HG03378 (cell line): ENCODE results near the gene ECT2.
"Not testable (repeated sequence)": the region's sequence is repeated elsewhere in the genome, so short reads cannot be mapped to it uniquely, and the experiment has no call there.

ENCODE experiments used
- ATAC-seq: cut with Tn5 transposase; IDR thresholded peaks from one replicate; pipeline ENCODE4 v1.9.1; 2021; ENCODE audit warnings: mild to moderate bottlenecking, moderate library complexity; ENCODE audit not compliant: unreplicated experiment

The ECT2 gene, protein sequence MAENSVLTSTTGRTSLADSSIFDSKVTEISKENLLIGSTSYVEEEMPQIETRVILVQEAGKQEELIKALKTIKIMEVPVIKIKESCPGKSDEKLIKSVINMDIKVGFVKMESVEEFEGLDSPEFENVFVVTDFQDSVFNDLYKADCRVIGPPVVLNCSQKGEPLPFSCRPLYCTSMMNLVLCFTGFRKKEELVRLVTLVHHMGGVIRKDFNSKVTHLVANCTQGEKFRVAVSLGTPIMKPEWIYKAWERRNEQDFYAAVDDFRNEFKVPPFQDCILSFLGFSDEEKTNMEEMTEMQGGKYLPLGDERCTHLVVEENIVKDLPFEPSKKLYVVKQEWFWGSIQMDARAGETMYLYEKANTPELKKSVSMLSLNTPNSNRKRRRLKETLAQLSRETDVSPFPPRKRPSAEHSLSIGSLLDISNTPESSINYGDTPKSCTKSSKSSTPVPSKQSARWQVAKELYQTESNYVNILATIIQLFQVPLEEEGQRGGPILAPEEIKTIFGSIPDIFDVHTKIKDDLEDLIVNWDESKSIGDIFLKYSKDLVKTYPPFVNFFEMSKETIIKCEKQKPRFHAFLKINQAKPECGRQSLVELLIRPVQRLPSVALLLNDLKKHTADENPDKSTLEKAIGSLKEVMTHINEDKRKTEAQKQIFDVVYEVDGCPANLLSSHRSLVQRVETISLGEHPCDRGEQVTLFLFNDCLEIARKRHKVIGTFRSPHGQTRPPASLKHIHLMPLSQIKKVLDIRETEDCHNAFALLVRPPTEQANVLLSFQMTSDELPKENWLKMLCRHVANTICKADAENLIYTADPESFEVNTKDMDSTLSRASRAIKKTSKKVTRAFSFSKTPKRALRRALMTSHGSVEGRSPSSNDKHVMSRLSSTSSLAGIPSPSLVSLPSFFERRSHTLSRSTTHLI

DNA sequence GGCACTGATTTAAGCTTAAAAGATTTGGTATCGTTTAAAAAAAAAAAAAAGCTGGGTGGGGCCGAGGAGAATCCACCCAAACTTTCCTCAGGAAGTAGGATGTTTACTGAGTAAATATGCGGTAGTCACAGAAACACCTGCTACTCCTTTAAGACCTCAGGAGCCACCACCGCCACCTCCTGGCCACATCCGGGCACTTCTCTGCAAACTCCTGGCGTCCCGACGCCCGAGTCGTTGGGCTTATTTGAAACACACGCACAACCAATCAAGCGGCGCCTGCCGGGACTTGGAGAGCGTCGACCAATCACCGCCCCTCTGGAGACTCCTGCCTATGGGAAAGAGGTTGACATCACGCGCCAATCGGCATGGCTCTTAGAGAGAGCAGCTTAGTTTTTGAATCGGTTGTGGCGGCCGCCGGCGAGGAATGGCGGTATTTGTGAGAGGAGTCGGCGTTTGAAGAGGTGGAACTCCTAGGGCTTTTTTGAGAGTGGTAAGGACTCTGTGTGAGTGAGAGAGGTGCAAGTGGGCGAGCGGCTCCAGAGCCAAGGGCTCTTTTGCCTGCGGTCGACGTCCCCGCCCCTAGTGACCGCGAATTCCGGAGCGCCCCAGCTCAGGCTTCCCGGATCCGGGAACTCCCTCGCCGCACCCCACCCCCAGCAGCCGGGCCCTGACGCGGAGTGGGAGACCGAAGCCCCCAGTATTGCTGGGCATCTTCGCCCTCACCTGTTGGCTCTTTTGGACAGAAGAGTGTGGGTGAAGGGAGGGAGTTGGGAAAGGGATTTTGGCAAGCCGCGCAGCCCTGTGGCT is at the start of gene ECT2:
Gene ECT2 (plus strand): TSS at position 359 of the 807 bp plus-strand sequence. CDS start 3,805 bp downstream, outside the sequence.
- ATAC-seq = peak; percentile 98

DNA sequence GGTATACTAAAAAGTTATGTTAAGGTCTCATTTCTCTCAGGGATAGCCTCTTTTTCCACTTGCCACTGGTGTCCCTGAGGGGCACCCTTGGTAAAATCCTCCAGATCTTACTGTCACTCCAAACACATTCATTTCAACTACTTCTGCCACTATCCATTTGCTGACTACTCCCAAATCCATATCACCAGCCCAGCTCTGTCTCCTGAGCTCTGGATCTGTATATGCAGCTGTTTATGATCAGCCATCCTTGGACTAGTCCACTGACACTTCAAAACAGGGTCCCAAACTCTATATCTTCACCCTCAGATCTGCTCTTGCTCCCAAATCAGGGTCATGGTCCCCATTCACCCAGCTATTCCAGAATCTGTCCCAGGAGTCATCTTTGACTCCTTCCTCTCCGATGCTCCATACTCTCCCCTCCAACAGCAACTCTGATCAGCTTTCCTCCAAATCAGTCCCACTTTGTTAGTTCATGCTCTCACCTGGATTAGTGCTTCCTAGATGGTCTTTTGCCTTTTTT is 49.5 kb upstream of the ECT2 start:
- ATAC-seq = no peak

- ATAC-seq = no peak
These were observed 48.8 kb upstream of the ECT2 start for GRCh38 chr3:172701751-172702150.

- ATAC-seq = no peak
These were observed 48.3 kb upstream of the ECT2 start for GRCh38 chr3:172702256-172702655.

- not testable (repeated sequence) for ATAC-seq
These were observed 47.8 kb upstream of the ECT2 start for GRCh38 chr3:172702731-172703130.

- no peak for ATAC-seq
These were observed 46.5 kb upstream of the ECT2 start for GRCh38 chr3:172704001-172704400.

DNA sequence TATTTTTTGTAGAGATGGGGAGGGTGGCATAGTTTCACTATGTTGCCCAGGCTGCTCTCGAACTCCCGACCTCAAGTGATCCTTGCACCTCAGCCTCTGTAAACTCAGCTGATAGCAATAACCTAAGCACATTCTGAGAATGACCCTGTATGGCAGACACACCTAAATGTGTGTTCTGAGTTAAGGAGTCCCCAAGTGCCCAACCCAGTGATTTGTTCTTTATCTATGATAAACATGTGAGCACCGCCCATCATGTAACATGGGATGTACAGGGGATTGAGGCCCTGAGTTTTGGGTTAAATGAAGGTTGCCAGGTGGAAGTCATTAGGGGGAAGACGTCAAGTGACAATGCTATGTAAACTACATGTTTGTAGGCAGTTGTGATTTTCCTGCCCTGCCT is 45.4 kb upstream of the ECT2 start:
- no peak for ATAC-seq

GRCh38 chr3:172707030-172707429 is 43.5 kb upstream of the ECT2 start:
- no peak for ATAC-seq

DNA sequence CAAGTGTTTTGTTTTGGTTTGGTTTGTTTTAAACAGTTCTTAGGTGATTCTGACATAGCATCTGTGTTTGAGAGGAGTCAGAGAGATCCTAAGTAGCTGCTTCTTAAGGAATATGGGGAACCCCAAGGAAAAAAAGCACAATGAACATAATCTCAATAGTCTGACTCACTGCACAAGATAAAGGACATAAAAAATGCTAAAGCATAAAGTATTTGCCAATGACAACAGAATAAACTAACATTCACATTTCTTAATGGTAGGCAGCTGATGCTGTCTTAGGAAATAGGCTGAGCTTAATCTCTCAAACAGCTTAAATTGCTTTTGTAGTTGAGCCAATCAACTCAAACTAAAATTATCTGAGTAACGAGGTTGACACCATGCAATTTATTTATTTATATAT is 42.6 kb upstream of the ECT2 start:
- ATAC-seq = no peak

DNA sequence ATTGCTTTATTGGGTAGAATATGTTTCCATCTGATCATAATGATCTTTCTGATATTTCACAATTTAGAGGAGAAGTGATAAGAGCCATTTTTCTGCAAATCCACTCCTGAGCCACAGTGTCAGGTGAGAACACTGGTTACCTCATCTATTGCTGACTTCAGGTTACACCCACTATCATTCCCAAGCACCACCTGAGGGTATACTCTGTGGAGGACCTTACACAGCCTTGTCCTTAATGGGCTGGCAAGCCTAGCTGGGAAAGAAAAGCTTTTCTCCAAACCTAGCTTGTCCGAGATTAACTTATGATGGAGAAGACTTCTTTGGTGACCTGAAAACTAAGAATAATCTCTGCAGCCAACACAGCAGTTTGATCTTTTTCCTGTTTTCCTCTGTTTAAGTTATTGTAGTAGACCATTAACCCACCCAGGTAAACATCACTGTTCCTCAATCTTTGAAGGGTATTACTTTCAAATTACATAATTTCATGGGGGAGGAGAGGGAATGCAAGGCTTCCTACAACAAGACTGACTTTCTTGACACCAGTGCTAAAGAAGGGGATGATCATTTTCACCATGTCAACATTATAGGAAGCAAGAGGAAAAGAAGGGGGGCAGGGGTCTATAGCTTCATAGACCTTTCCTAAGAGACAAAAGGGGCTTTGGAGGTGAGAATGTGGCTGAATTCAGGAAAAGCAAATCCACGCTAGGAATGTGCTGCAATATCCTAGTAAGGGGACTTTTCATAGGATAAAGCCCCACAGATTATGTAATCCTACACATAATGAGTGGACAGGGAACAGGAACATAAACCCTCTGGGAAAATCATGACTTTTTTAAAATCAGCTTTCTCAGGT is 41.4 kb upstream of the ECT2 start:
- ATAC-seq = no peak

GRCh38 chr3:172709774-172710663 is 40.5 kb upstream of the ECT2 start:
- ATAC-seq = no peak

DNA sequence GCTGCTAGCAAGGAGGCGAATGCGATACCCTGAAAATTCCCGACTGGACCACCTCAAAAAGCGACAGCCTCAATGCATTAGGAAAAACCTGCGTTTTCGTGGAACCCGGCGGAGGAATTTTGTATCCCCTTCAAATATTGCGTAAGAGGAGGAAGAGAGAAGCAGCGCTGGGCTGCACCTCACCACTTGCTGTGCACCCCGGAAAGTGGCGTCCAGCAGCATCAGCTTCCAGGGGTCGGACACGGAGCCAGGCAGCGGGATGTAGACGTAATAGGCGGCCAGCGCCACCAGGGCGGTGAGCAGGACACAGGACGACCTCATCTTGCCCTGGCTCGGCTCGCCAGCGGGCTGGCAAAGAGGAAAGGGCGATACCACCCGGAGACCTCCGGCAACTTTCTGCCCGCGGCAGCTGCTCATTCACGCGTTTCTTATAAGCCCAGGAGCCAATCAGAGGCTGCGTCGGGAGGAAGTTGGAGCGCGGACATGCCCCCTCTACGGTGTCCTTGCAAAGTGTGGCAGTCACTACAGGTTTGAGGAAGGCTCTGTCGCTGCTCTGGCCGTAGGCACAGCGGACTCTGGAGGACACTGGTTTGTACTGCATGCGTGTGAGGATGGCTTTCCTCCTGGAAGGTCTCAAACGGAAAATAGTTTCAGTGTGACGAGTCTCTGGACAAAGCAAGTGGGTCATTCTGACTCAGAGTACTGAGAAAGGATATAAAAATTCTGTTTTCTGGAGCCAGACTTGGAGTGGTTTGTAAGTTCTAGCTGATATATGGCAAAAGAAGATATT is 39.7 kb upstream of the ECT2 start, which contains the start of gene NCEH1:
Gene NCEH1 (minus strand): TSS at position 404 of the 790 bp plus-strand sequence. CDS start 83 bp downstream, at position 321.
- peak; percentile 100 for ATAC-seq

GRCh38 chr3:172711454-172711795 is 39.1 kb upstream of the ECT2 start:
- no peak for ATAC-seq

- ATAC-seq = no peak
These were observed 37.2 kb upstream of the ECT2 start for GRCh38 chr3:172713316-172713715.

DNA sequence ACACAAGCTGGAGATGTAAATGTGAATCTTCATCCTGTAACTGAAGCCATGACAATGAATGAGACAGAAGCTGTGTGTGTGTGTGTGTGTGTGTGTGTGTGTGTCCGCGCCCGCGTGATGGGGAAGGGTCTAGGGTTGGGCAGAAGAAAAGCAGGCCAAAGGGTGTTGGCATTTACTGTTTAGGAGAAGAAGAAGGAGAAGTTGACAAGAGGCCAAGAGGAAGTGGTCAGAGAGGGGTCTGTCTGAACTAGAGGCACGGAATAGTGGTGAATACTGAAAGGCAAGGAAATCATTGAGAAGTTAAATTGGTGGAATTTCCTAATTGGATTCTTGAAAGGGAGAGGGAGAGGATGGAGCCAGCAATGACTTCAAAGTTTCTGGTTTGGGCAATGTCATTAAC is 34.0 kb upstream of the ECT2 start:
- ATAC-seq = no peak

GRCh38 chr3:172717493-172718088 is 32.9 kb upstream of the ECT2 start:
- ATAC-seq = no peak

GRCh38 chr3:172722536-172723040 is 27.9 kb upstream of the ECT2 start:
- not testable (repeated sequence) for ATAC-seq
